Measurements from ENCODE around the gene NIPBL. TPM values are rescaled to one million over a fixed set of nuclear protein-coding genes. Genes with fewer than 3 reads are reported as not detected.

Gene NIPBL
- total and polyA plus RNA-seq, 2 experiments from 2014 or later: 18.5 to 35.0 TPM

DNA sequence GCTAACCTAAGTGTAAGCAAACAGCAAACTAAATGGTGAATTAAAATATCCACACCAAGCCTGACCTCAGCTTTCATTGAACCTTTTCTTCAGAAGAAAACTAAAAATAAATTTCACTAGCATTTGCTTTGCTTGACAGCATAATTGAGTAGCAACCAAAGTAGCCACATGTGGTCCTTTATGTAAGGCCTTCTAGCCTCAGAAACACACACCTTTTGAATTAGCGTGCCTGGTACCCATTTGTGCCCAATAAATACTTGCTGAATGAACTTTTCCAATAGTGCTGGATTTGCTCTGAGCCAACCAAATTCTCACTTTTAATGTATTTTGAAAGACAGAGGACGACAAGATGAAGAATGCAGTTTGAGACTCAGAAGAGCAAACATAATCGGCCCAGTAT is 2.1 kb upstream of the NIPBL start:
- Histone ChIP-seq H3K4me1 (ENCODE audit: insufficient read depth) (peaks cover 18% of the 10 kb centered on the region), H3K4me3 (peak overlapping the region; percentile 99), H3K36me3 (replicated peaks; ENCODE audit: insufficient read depth, low read depth) (no peaks in the 10 kb centered on the region), H3K27me3 (no peaks in the 10 kb centered on the region), H3K9me2 (replicated peaks; ENCODE audit: insufficient read depth) (no peaks in the 10 kb centered on the region), H4K20me1 (ENCODE audit: insufficient read depth, poor library complexity, severe bottlenecking) (peaks cover 42% of the 10 kb centered on the region), H2AFZ (peak overlapping the region; percentile 97), H3K79me2 (peaks cover 88% of the 10 kb centered on the region), H3K27ac (peak overlapping the region; percentile 99), H3K9me3 (ENCODE audit: low read depth) (no peaks in the 10 kb centered on the region), H3K4me2 (peak overlapping the region; percentile 82)
- 36% methylated on average over 3 of the region's 3 CpGs for WGBS (ENCODE audit: low lambda C conversion rate, missing lambda C conversion rate)
- no peak for DNase-seq (ENCODE audit: low spot score)
- TF ChIP-seq, protein P1, sequence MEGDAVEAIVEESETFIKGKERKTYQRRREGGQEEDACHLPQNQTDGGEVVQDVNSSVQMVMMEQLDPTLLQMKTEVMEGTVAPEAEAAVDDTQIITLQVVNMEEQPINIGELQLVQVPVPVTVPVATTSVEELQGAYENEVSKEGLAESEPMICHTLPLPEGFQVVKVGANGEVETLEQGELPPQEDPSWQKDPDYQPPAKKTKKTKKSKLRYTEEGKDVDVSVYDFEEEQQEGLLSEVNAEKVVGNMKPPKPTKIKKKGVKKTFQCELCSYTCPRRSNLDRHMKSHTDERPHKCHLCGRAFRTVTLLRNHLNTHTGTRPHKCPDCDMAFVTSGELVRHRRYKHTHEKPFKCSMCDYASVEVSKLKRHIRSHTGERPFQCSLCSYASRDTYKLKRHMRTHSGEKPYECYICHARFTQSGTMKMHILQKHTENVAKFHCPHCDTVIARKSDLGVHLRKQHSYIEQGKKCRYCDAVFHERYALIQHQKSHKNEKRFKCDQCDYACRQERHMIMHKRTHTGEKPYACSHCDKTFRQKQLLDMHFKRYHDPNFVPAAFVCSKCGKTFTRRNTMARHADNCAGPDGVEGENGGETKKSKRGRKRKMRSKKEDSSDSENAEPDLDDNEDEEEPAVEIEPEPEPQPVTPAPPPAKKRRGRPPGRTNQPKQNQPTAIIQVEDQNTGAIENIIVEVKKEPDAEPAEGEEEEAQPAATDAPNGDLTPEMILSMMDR (IDR thresholded peaks at IDR 0.05; ENCODE audit: poor library complexity): no peak
- TF ChIP-seq EZH2 (IDR thresholded peaks at IDR 0.05; ENCODE audit: borderline replicate concordance) (no peak), EZH2phosphoT487 (IDR thresholded peaks at IDR 0.05; ENCODE audit: low read depth, severe bottlenecking, unreplicated experiment) (no peak)

- Histone ChIP-seq H3K79me2 (peaks cover 88% of the 10 kb centered on the region), H3K4me3 (peak overlapping the region; percentile 99), H3K36me3 (replicated peaks; ENCODE audit: insufficient read depth, low read depth) (no peaks in the 10 kb centered on the region), H3K9me2 (replicated peaks; ENCODE audit: insufficient read depth) (no peaks in the 10 kb centered on the region), H4K20me1 (ENCODE audit: insufficient read depth, poor library complexity, severe bottlenecking) (peaks cover 49% of the 10 kb centered on the region), H3K9me3 (ENCODE audit: low read depth) (no peaks in the 10 kb centered on the region), H3K4me1 (ENCODE audit: insufficient read depth) (peaks cover 25% of the 10 kb centered on the region), H2AFZ (peak overlapping the region; percentile 97), H3K4me2 (peak overlapping the region; percentile 82), H3K27me3 (no peaks in the 10 kb centered on the region), H3K27ac (peak overlapping the region; percentile 99)
- WGBS (ENCODE audit: low lambda C conversion rate, missing lambda C conversion rate): 2% methylated on average over 26 of the region's 26 CpGs
- DNase-seq (ENCODE audit: low spot score): peak; percentile 65
- TF ChIP-seq EZH2phosphoT487 (IDR thresholded peaks at IDR 0.05; ENCODE audit: low read depth, severe bottlenecking, unreplicated experiment) (no peak), EZH2 (IDR thresholded peaks at IDR 0.05; ENCODE audit: borderline replicate concordance) (no peak)
- TF ChIP-seq, protein P1 (IDR thresholded peaks at IDR 0.05; ENCODE audit: poor library complexity): no peak
Observed at GRCh38 chr5:36875051-36875789, 1.3 kb upstream of the NIPBL start.

GRCh38 chr5:36875790-36876298 is 725 bp upstream of the NIPBL start:
- under 1% methylated on average over 47 of the region's 47 CpGs for WGBS (ENCODE audit: low lambda C conversion rate, missing lambda C conversion rate)
- H4K20me1 ChIP-seq (ENCODE audit: insufficient read depth, poor library complexity, severe bottlenecking): peaks cover 55% of the 10 kb centered on the region

More at GRCh38 chr5:36875790-36876298, 725 bp upstream of the NIPBL start:
- Histone ChIP-seq H3K4me3 (peak overlapping the region; percentile 99), H3K9me3 (ENCODE audit: low read depth) (no peaks in the 10 kb centered on the region), H3K4me2 (peak overlapping the region; percentile 82), H3K27me3 (no peaks in the 10 kb centered on the region), H3K9me2 (replicated peaks; ENCODE audit: insufficient read depth) (no peaks in the 10 kb centered on the region), H3K27ac (peak overlapping the region; percentile 99), H3K36me3 (replicated peaks; ENCODE audit: insufficient read depth, low read depth) (no peaks in the 10 kb centered on the region), H3K4me1 (ENCODE audit: insufficient read depth) (peaks cover 29% of the 10 kb centered on the region), H2AFZ (peak overlapping the region; percentile 97), H3K79me2 (peaks cover 91% of the 10 kb centered on the region)
- DNase-seq (ENCODE audit: low spot score): peak; percentile 92
- no peak for TF ChIP-seq EZH2phosphoT487 (IDR thresholded peaks at IDR 0.05; ENCODE audit: low read depth, severe bottlenecking, unreplicated experiment)
- TF ChIP-seq, protein P1 (IDR thresholded peaks at IDR 0.05; ENCODE audit: poor library complexity): peak; percentile 60

Data from hepatocyte (in vitro differentiated cells).